ENCODE measurements around the gene TMEM255A. TPM values are rescaled to one million over a fixed set of nuclear protein-coding genes. Genes with fewer than 3 reads are reported as not detected.

Gene TMEM255A
- total RNA-seq, 1 donor from 2014 or later, result 4.6 TPM

DNA sequence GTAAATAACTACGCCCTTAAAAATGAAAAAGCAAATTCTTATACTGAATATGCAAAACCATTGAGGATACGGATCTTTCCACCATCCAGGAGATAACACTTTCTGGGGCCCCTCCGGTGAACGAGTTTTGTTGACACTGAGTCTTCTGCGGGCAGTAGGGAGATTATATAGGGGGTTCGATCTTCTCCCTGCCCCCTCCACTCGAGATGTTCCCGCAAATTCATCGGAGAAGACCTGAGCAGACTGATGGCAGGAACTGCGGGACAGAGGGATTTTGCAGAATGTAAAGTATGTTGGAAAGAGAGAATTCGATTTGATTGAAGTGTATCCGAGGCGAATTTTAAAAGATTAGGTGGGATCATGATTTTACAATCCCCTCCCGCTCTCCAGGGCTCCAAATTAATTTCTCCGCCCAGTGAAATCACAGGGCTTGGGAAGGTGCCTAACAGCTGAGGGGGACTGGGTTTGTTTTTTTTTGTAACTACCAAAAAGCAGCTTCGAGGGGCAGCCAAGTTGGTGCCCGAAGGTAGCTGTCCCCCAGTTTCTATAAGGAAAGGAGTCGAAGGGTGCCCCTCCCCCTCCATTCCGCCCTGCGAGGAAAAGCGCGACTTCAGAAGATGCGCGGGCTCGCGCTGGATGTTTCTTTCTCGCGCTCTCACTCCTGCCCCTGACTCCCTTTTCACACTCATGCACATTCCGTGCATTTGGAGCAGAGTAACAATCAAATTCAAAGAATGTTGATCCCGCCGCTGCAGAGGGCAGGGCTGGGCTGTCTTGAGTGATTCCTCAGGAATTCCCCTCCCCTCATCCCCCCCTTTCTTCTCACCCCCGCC lies 1.2 kb downstream of the TMEM255A start:
- H2AFZ ChIP-seq (ENCODE audit: low read depth, low read length), result peak overlapping the region; percentile 73
- no peaks in the 10 kb centered on the region for H3K4me1 ChIP-seq (ENCODE audit: insufficient read depth, low read length)
- H3K9me3 ChIP-seq (ENCODE audit: insufficient read depth, low read depth, low read length), result no peaks in the 10 kb centered on the region
- no peak for TF ChIP-seq EZH2 (IDR thresholded peaks at IDR 0.05; ENCODE audit: insufficient read depth, low read length)
- TF ChIP-seq, protein P1, sequence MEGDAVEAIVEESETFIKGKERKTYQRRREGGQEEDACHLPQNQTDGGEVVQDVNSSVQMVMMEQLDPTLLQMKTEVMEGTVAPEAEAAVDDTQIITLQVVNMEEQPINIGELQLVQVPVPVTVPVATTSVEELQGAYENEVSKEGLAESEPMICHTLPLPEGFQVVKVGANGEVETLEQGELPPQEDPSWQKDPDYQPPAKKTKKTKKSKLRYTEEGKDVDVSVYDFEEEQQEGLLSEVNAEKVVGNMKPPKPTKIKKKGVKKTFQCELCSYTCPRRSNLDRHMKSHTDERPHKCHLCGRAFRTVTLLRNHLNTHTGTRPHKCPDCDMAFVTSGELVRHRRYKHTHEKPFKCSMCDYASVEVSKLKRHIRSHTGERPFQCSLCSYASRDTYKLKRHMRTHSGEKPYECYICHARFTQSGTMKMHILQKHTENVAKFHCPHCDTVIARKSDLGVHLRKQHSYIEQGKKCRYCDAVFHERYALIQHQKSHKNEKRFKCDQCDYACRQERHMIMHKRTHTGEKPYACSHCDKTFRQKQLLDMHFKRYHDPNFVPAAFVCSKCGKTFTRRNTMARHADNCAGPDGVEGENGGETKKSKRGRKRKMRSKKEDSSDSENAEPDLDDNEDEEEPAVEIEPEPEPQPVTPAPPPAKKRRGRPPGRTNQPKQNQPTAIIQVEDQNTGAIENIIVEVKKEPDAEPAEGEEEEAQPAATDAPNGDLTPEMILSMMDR (IDR thresholded peaks at IDR 0.05; ENCODE audit: insufficient read depth, low read depth, low read length), result no peak
- H3K79me2 ChIP-seq (ENCODE audit: insufficient read depth, low read length), result no peaks in the 10 kb centered on the region
- FAIRE-seq, result peak; percentile 20
- DNase-seq (ENCODE audit: low read depth), result peak; percentile 12
- Mint-ChIP-seq H3K36me3 (ENCODE audit: low read depth, unreplicated experiment) (no peaks in the 10 kb centered on the region), H3K4me1 (ENCODE audit: low read depth, unreplicated experiment) (peaks cover 8% of the 10 kb centered on the region), H3K9me3 (ENCODE audit: unreplicated experiment) (no peaks in the 10 kb centered on the region), H3K27ac (ENCODE audit: unreplicated experiment) (no peak overlapping the region), H3K4me3 (ENCODE audit: unreplicated experiment) (peak overlapping the region; percentile 89), H3K27me3 (ENCODE audit: low read depth, unreplicated experiment) (peaks cover 14% of the 10 kb centered on the region)
- H4K20me1 ChIP-seq (ENCODE audit: insufficient read depth, low read length), result no peaks in the 10 kb centered on the region
- peaks cover 11% of the 10 kb centered on the region for H3K27me3 ChIP-seq (ENCODE audit: insufficient read depth, low read length)
- H3K9ac ChIP-seq (ENCODE audit: low read length), result peak overlapping the region; percentile 50
- peak overlapping the region; percentile 46 for H3K4me3 ChIP-seq (ENCODE audit: insufficient read depth, low read depth, low read length)
- no peak overlapping the region for H3K27ac ChIP-seq (ENCODE audit: low read depth, low read length)
- H3K36me3 ChIP-seq (ENCODE audit: insufficient read depth, low read length), result no peaks in the 10 kb centered on the region
- peak overlapping the region; percentile 82 for H3K4me2 ChIP-seq (ENCODE audit: low read length)

DNA sequence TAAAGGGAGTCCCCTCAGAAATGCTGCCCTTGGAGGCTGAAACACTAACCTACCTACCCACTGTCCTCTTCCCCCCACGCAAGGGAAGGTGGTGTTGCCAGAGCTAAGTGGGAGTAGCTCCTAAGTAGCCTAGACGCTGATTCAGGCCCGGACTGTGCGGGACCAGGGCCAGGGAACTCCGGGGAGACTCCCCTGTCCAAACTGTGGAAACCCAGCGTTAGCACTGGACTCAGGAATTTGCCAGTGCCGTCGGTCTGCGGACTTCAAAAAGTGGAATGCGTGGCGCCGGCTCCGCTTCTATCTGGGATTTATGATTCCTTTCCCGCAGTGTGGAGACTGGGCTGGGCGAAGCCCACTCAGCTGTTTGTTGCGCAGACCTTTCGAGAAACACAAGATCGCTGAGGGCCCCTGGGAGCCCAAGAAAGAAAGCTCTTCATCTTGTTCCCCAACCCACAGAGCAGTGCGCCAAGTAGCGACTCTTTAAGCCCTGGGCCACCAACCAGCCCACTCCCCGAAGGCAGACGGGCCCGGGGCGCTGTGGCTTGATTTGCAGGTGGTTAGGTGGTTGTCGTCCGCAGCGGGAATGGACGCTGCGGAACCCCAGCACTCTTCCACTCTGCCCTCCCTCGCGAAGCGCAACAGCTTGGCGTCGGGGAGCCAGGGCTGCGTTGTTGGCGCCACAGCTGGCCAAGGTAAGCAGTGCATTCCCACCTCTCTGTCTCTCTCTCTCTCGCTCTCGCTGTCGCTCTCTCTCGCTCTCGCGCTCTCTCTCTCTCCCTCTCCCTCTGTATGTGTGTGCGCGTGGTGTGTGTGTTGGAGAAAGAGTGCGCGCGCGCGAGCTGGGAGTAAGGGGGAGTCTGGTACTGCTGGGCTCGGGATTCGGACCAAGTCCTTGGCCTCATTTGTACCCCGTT lies 2.0 kb downstream of the TMEM255A start:
- no peak overlapping the region for H3K27ac Mint-ChIP-seq (ENCODE audit: unreplicated experiment)
- Histone ChIP-seq H3K4me3 (ENCODE audit: insufficient read depth, low read depth, low read length) (peak overlapping the region; percentile 46), H3K4me1 (ENCODE audit: insufficient read depth, low read length) (no peaks in the 10 kb centered on the region), H2AFZ (ENCODE audit: low read depth, low read length) (peak overlapping the region; percentile 73), H3K79me2 (ENCODE audit: insufficient read depth, low read length) (no peaks in the 10 kb centered on the region), H3K9me3 (ENCODE audit: insufficient read depth, low read depth, low read length) (no peaks in the 10 kb centered on the region), H3K36me3 (ENCODE audit: insufficient read depth, low read length) (no peaks in the 10 kb centered on the region), H3K27ac (ENCODE audit: low read depth, low read length) (no peak overlapping the region), H3K4me2 (ENCODE audit: low read length) (peak overlapping the region; percentile 82), H3K9ac (ENCODE audit: low read length) (peak overlapping the region; percentile 50), H4K20me1 (ENCODE audit: insufficient read depth, low read length) (no peaks in the 10 kb centered on the region), H3K27me3 (ENCODE audit: insufficient read depth, low read length) (peaks cover 11% of the 10 kb centered on the region)
- H3K27me3 Mint-ChIP-seq (ENCODE audit: low read depth, unreplicated experiment), result peaks cover 14% of the 10 kb centered on the region
- FAIRE-seq (no peak), DNase-seq (ENCODE audit: low read depth) (peak; percentile 65)
- H3K4me3 Mint-ChIP-seq (ENCODE audit: unreplicated experiment), result peak overlapping the region; percentile 89
- H3K36me3 Mint-ChIP-seq (ENCODE audit: low read depth, unreplicated experiment), result no peaks in the 10 kb centered on the region
- H3K9me3 Mint-ChIP-seq (ENCODE audit: unreplicated experiment), result no peaks in the 10 kb centered on the region
- peaks cover 8% of the 10 kb centered on the region for H3K4me1 Mint-ChIP-seq (ENCODE audit: low read depth, unreplicated experiment)
- TF ChIP-seq, protein P1 (IDR thresholded peaks at IDR 0.05; ENCODE audit: insufficient read depth, low read depth, low read length), result peak; percentile 11
- TF ChIP-seq EZH2 (IDR thresholded peaks at IDR 0.05; ENCODE audit: insufficient read depth, low read length), result no peak
